Memory B cell (primary cell): ENCODE measurements around the gene NANOGP8.

Source experiments
- ATAC-seq: fragments of 150-1000 bp; cut with Tn5 transposase; 2 replicates; pipeline ENCODE4 v1.10.0; 2021; ENCODE audit warnings: low read depth, mild to moderate bottlenecking, moderate library complexity
- DNase-seq, 2 donors: peaks; one replicate each; pipeline ENCODE4 v3.0.0; 2022; ENCODE audit warnings: low spot score in 2 of 2
- H3K27ac Mint-ChIP-seq: one replicate; pipeline ENCODE4 v1.8.0; 2022; ENCODE audit warnings: mild to moderate bottlenecking, moderate library complexity, mixed read lengths
- H3K27me3 Mint-ChIP-seq: one replicate; pipeline ENCODE4 v1.8.0; 2022; ENCODE audit warnings: mixed read lengths
- H3K36me3 Mint-ChIP-seq: one replicate; pipeline ENCODE4 v1.8.0; 2022; ENCODE audit warnings: mild to moderate bottlenecking, mixed read lengths
- H3K4me1 Mint-ChIP-seq: one replicate; pipeline ENCODE4 v1.8.0; 2022; ENCODE audit warnings: mixed read lengths
- H3K4me3 Mint-ChIP-seq: one replicate; pipeline ENCODE4 v1.8.0; 2022; ENCODE audit warnings: mild to moderate bottlenecking, moderate library complexity, mixed read lengths
- H3K9me3 Mint-ChIP-seq: one replicate; pipeline ENCODE4 v1.8.0; 2022; ENCODE audit warnings: mixed read lengths

The NANOGP8 gene

GRCh38 chr15:35061161-35061824 is 23.8 kb downstream of the NANOGP8 start:
- DNase-seq (no peak), ATAC-seq (no peak)
- H3K4me3 Mint-ChIP-seq: no peak overlapping the region
- no peaks in the 10 kb centered on the region for H3K36me3 Mint-ChIP-seq
- H3K27ac Mint-ChIP-seq: no peak overlapping the region
- peaks cover 3% of the 10 kb centered on the region for H3K4me1 Mint-ChIP-seq
- no peaks in the 10 kb centered on the region for H3K9me3 Mint-ChIP-seq
- H3K27me3 Mint-ChIP-seq: peaks cover 4% of the 10 kb centered on the region

- Mint-ChIP-seq H3K27ac (no peak overlapping the region), H3K4me3 (no peak overlapping the region), H3K36me3 (no peaks in the 10 kb centered on the region), H3K4me1 (peaks cover 3% of the 10 kb centered on the region), H3K9me3 (no peaks in the 10 kb centered on the region), H3K27me3 (peaks cover 6% of the 10 kb centered on the region)
- DNase-seq (no peak), ATAC-seq (no peak)
These were observed 24.5 kb downstream of the NANOGP8 start for GRCh38 chr15:35060591-35060990.

DNA sequence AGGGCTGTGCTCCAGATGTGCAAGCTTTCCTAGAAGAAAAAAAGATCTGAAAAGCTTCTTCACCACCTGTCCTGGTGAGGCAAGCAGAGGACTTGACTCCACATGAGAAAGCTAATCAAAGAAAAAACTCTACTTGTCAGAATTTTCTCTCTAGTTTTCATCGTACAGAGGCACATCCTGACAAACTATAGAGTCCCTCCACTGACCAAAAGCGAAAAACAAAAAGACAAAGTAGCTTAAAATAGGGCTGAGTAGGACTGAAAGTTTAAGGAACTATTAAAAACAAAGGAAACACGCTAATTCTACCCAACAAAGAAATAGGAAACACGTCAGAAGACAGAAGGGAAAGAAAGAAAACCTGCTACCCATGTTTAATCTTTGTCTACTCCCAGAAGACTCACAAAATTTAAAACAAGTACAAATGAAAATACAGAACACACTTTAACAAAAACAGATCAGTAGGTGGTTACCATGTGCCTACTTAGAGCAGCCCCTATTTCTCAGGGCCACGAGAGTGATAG is 26.5 kb downstream of the NANOGP8 start:
- H3K9me3 Mint-ChIP-seq: no peaks in the 10 kb centered on the region
- ATAC-seq (no peak), DNase-seq (no peak)
- H3K27ac Mint-ChIP-seq: no peak overlapping the region
- H3K27me3 Mint-ChIP-seq: peaks cover 6% of the 10 kb centered on the region
- H3K4me1 Mint-ChIP-seq: peaks cover 3% of the 10 kb centered on the region
- H3K4me3 Mint-ChIP-seq: no peak overlapping the region
- H3K36me3 Mint-ChIP-seq: no peaks in the 10 kb centered on the region

- no peak overlapping the region for H3K4me3 Mint-ChIP-seq
- H3K9me3 Mint-ChIP-seq: no peaks in the 10 kb centered on the region
- DNase-seq (no peak), ATAC-seq (no peak)
- peaks cover 8% of the 10 kb centered on the region for H3K27me3 Mint-ChIP-seq
- no peak overlapping the region for H3K27ac Mint-ChIP-seq
- H3K36me3 Mint-ChIP-seq: no peaks in the 10 kb centered on the region
- peaks cover 5% of the 10 kb centered on the region for H3K4me1 Mint-ChIP-seq
These were observed 29.5 kb downstream of the NANOGP8 start for GRCh38 chr15:35055416-35056105.

GRCh38 chr15:35054380-35054779 is 30.7 kb downstream of the NANOGP8 start:
- Mint-ChIP-seq H3K4me3 (no peak overlapping the region), H3K27ac (no peak overlapping the region), H3K36me3 (no peaks in the 10 kb centered on the region), H3K27me3 (peaks cover 8% of the 10 kb centered on the region), H3K4me1 (peaks cover 6% of the 10 kb centered on the region), H3K9me3 (no peaks in the 10 kb centered on the region)
- DNase-seq (no peak), ATAC-seq (no peak)

- peaks cover 5% of the 10 kb centered on the region for H3K27me3 Mint-ChIP-seq
- H3K36me3 Mint-ChIP-seq: no peaks in the 10 kb centered on the region
- H3K4me3 Mint-ChIP-seq: no peak overlapping the region
- H3K9me3 Mint-ChIP-seq: no peaks in the 10 kb centered on the region
- no peak for ATAC-seq
- H3K27ac Mint-ChIP-seq: no peak overlapping the region
- H3K4me1 Mint-ChIP-seq: peaks cover 5% of the 10 kb centered on the region
- no peak for DNase-seq
These were observed 37.1 kb downstream of the NANOGP8 start for GRCh38 chr15:35047996-35048395.

DNA sequence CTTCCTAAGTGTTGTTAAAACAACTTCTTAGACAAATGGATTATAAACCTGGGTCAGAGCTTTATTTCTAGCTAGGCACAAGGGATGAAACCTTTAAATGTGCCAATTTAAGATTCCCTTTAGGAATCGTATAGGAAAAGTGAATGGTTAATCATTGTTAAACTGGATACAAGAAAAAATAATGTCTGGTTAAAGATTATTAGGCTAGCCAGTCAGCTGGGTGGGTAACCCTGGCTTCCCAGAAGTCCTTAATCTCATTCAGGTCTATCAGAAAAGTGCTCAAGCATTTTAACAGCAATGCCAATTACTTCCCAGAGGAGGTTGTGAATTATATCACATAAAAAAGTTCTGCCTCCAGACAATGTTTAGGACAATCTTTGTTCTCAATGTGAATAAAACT is 37.6 kb downstream of the NANOGP8 start:
- Mint-ChIP-seq H3K27ac (no peak overlapping the region), H3K36me3 (no peaks in the 10 kb centered on the region), H3K4me3 (no peak overlapping the region), H3K27me3 (peaks cover 4% of the 10 kb centered on the region), H3K4me1 (peaks cover 5% of the 10 kb centered on the region), H3K9me3 (no peaks in the 10 kb centered on the region)
- ATAC-seq: no peak
- DNase-seq: no peak

DNA sequence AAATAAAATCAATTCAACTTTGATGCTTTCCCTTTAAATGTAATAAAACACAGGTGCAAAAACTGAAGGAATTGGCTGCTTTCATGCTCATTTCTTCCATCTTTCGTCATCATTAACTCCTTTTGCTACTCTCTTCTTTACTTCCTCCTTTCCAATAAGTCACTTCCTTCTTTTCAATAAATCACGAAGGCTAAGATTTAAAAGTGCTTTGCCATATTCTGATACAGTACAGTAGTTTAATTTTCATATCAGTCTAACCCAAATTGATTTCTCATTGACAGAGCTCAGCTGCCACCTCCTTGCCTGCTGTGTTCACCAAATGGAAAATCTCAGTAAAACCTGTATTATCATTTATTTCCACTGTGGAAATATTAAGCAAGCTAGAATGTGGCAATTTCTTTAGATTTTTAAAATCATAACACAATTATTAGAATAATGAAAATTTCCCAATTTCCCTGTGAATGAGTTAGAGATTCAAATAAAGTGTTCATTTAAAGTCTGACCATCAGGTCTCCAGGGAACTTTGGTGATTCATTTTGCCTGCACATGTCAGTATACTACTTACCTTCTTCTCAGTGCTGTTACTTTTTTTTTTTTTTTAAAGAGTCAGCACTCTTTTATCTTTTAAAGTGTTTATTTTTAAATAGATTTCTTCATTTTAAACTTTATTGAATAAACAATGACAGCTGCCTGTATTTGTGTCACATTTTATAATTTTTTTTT is 41.6 kb downstream of the NANOGP8 start:
- H3K27me3 Mint-ChIP-seq: peaks cover 2% of the 10 kb centered on the region
- peak; percentile 51 for ATAC-seq
- peaks cover 2% of the 10 kb centered on the region for H3K4me1 Mint-ChIP-seq
- H3K9me3 Mint-ChIP-seq: no peaks in the 10 kb centered on the region
- no peak for DNase-seq
- H3K27ac Mint-ChIP-seq: no peak overlapping the region
- H3K4me3 Mint-ChIP-seq: no peak overlapping the region
- no peaks in the 10 kb centered on the region for H3K36me3 Mint-ChIP-seq

- no peaks in the 10 kb centered on the region for H3K27me3 Mint-ChIP-seq
- H3K27ac Mint-ChIP-seq: no peak overlapping the region
- H3K4me3 Mint-ChIP-seq: no peak overlapping the region
- no peaks in the 10 kb centered on the region for H3K9me3 Mint-ChIP-seq
- no peak for DNase-seq
- no peaks in the 10 kb centered on the region for H3K36me3 Mint-ChIP-seq
- no peak for ATAC-seq
- H3K4me1 Mint-ChIP-seq: peaks cover 2% of the 10 kb centered on the region
These were observed 44.5 kb downstream of the NANOGP8 start for GRCh38 chr15:35040339-35041255.

DNA sequence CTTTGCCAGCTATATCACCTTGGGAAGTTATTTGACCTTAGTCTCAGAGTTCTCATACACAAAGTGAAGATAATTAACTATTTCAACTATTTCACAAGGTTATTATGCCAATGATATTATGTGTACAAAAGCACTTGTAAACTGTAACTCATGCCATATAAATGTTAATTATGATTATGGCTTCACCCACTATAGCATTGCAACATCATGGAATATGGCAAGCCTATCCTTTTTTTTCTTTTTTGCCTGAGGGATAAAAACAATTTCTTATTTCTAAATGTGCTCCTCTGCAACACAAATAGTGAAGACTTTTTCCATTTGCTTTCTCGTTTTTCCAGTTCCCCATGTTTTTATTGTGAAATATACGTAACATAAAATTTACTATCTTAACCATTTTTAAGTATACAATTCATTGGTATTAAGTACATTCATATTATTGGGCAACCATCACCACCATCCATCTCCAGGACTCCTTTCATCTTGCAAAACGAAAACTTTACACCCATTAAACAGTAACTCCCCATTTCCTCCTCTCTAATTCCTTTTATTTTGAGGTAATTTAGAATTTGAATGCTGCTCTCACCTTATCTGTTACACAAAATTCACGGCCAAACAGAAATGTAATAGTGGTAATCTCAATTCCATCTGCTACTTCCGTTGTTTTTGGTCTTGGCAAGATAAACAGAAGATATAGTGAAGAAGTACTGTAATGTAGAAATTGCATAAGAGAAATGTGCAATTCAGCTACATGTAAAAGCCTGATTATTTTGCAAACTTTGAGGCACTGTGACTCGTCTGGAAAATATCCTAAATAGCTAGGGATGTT is 46.3 kb downstream of the NANOGP8 start:
- Mint-ChIP-seq H3K27me3 (no peaks in the 10 kb centered on the region), H3K9me3 (no peaks in the 10 kb centered on the region), H3K36me3 (no peaks in the 10 kb centered on the region), H3K4me1 (peaks cover 2% of the 10 kb centered on the region), H3K27ac (no peak overlapping the region), H3K4me3 (no peak overlapping the region)
- ATAC-seq: no peak
- no peak for DNase-seq
